ENCODE measurements around the gene TRAPPC11. TPM values are rescaled to one million over a fixed set of nuclear protein-coding genes. Genes with fewer than 3 reads are reported as not detected.

TRAPPC11 gene
- total RNA-seq, 6 experiments from 2014 or later = 14.3 to 30.8 (median 16.0) TPM

DNA sequence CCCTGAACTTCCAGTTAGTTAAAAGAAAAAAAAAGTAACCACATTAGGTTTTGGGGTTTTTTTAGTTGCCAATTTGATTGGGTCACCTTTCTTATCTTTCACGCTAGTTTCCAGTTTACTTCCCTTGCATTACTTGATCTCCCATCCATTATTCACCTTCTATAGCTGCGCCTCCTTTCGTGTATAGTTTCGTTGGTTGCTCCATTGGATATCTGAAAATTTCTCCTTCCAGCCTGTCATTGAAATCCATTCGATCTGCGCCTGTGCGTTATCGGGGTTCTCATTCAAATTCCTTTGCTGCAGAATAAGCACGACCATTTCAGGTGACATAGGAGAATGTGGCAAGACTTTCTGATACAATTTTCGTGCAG, 764 bp downstream of the TRAPPC11 start:
- no peaks in the 10 kb centered on the region for H3K9me3 ChIP-seq
- H3K36me3 ChIP-seq = peaks cover 0 to 9% (median 0%) of the 10 kb centered on the region in 4 donors
- TF ChIP-seq POLR2A (IDR thresholded peaks at IDR 0.05) = no peak
- TF ChIP-seq, protein P1, sequence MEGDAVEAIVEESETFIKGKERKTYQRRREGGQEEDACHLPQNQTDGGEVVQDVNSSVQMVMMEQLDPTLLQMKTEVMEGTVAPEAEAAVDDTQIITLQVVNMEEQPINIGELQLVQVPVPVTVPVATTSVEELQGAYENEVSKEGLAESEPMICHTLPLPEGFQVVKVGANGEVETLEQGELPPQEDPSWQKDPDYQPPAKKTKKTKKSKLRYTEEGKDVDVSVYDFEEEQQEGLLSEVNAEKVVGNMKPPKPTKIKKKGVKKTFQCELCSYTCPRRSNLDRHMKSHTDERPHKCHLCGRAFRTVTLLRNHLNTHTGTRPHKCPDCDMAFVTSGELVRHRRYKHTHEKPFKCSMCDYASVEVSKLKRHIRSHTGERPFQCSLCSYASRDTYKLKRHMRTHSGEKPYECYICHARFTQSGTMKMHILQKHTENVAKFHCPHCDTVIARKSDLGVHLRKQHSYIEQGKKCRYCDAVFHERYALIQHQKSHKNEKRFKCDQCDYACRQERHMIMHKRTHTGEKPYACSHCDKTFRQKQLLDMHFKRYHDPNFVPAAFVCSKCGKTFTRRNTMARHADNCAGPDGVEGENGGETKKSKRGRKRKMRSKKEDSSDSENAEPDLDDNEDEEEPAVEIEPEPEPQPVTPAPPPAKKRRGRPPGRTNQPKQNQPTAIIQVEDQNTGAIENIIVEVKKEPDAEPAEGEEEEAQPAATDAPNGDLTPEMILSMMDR (IDR thresholded peaks at IDR 0.05) = no peak
- H3K4me3 ChIP-seq = peak overlapping the region; percentile 84 to 92 (median 87)
- no peaks in the 10 kb centered on the region for H3K27me3 ChIP-seq
- ATAC-seq (no peak), DNase-seq (no peak)
- H3K27ac ChIP-seq = peak overlapping the region; percentile 84 to 85 (median 85)
- 2% methylated on average over 10 of the region's 10 CpGs for WGBS (ENCODE audit: insufficient coverage, low coverage, low lambda C conversion rate, missing lambda C conversion rate)
- peaks cover 0 to 22% (median 0%) of the 10 kb centered on the region in 4 donors for H3K4me1 ChIP-seq
- intact Hi-C loops (cut with DNase I) = no loop called here

DNA sequence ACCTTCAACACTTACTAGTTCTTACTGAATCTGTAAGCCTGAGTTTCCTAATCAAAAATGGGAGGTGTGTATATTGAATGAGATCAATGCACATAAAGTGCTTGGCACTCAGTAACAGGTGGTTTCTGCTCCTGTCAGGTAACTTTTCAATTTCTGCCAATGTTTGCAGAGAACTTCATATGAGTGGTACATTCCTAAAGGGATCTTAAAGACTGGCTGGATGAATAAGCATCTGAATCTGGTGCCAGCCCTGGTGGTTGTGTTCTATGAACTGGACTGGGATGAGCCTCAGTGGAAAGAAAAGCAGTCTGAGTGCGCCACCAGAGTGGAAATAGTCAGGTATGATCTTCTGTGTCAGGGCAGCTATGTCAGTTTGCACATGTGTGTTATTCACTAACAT, 7.0 kb downstream of the TRAPPC11 start:
- Histone ChIP-seq H3K27ac (no peak overlapping the region), H3K4me3 (no peak overlapping the region), H3K4me1 (no peaks in the 10 kb centered on the region), H3K27me3 (no peaks in the 10 kb centered on the region), H3K9me3 (no peaks in the 10 kb centered on the region), H3K36me3 (peaks cover 0 to 56% (median 26%) of the 10 kb centered on the region in 4 donors)
- WGBS (ENCODE audit: insufficient coverage, low coverage, low lambda C conversion rate, missing lambda C conversion rate) = 86% methylated on average over 1 of the region's 1 CpG
- DNase-seq (no peak), ATAC-seq (no peak)
- intact Hi-C loops (cut with DNase I) = no loop called here
- TF ChIP-seq POLR2A (IDR thresholded peaks at IDR 0.05) = no peak
- TF ChIP-seq, protein P1 (IDR thresholded peaks at IDR 0.05) = no peak

DNA sequence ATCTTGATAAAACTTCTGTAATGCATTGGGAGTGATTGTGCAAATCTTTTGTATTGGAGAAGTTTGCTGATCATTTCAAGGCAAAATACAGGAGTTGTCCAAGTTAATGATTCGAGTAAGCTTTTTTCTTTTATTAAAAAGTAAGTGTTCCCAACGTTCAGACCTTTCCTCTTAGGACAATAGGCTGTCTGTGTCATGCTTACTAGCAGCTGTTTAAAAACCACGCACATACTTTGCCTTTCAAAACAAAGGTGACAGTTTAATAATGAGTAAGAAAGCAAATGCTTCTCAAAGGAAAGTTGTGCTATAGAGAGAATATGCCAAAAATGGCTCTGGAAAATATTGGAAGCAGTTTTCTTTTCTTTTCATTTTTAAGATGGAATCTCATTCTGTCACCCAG, 11.2 kb downstream of the TRAPPC11 start:
- TF ChIP-seq POLR2A (IDR thresholded peaks at IDR 0.05) = no peak
- TF ChIP-seq, protein P1 (IDR thresholded peaks at IDR 0.05) = no peak
- ATAC-seq = no peak
- WGBS (ENCODE audit: insufficient coverage, low coverage, low lambda C conversion rate, missing lambda C conversion rate) = 80% methylated on average over 3 of the region's 3 CpGs
- no peaks in the 10 kb centered on the region for H3K9me3 ChIP-seq
- no peak overlapping the region for H3K27ac ChIP-seq
- H3K4me1 ChIP-seq = no peaks in the 10 kb centered on the region
- intact Hi-C loops (cut with DNase I) = no loop called here
- H3K4me3 ChIP-seq = no peak overlapping the region
- no peak for DNase-seq
- no peaks in the 10 kb centered on the region for H3K27me3 ChIP-seq
- H3K36me3 ChIP-seq = peaks cover 0 to 57% (median 26%) of the 10 kb centered on the region in 4 donors

- intact Hi-C loops (cut with DNase I) = no loop called here
- WGBS (ENCODE audit: insufficient coverage, low coverage, low lambda C conversion rate, missing lambda C conversion rate) = 95% methylated on average over 11 of the region's 12 CpGs
- Histone ChIP-seq H3K4me1 (no peaks in the 10 kb centered on the region), H3K27ac (no peak overlapping the region), H3K36me3 (peaks cover 0 to 51% (median 25%) of the 10 kb centered on the region in 4 donors), H3K27me3 (no peaks in the 10 kb centered on the region), H3K4me3 (no peak overlapping the region), H3K9me3 (no peaks in the 10 kb centered on the region)
- no peak for ATAC-seq
- no peak for DNase-seq
- TF ChIP-seq POLR2A (IDR thresholded peaks at IDR 0.05) = no peak
- TF ChIP-seq, protein P1 (IDR thresholded peaks at IDR 0.05) = no peak
Observed at GRCh38 chr4:183670960-183671555, 12.0 kb downstream of the TRAPPC11 start.

Measured in right lobe of liver (tissue), 6 donors.